NCI-H69 (cell line): ENCODE data around the gene SBF2.
"Not testable (repeated sequence)": the region's sequence is repeated elsewhere in the genome, so short reads cannot be mapped to it uniquely, and the experiment has no call there.

ENCODE experiments used
- DNase-seq: peaks from one replicate; lab custom pipeline; 2025; lab: John Stamatoyannopoulos, UW

The SBF2 gene

DNA sequence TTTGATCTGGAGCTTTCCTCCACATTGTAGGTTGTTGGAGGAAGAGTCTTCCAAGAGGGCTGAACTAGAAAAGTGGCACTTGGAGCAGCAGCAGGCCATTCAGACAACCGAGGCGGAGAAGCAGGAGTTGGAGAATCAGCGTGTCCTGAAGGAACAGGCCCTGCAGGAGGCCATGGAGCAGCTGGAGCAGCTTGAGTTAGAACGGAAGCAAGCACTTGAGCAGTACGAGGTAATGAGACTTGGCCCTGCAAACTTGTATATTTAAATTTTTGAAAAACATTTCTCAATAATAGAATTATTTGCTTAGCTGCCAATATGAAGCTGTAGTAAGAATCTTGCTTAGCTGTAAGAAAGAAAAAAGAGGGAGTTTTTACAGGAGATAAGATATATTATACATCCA, 546.2 kb downstream of the SBF2 start:
- no peak for DNase-seq

GRCh38 chr11:9747229-9747628, 546.8 kb downstream of the SBF2 start:
- DNase-seq = no peak

GRCh38 chr11:9745411-9746211, 548.4 kb downstream of the SBF2 start:
- DNase-seq = no peak

- DNase-seq = not testable (repeated sequence)
Measured at GRCh38 chr11:9743512-9743911, 550.5 kb downstream of the SBF2 start.

DNA sequence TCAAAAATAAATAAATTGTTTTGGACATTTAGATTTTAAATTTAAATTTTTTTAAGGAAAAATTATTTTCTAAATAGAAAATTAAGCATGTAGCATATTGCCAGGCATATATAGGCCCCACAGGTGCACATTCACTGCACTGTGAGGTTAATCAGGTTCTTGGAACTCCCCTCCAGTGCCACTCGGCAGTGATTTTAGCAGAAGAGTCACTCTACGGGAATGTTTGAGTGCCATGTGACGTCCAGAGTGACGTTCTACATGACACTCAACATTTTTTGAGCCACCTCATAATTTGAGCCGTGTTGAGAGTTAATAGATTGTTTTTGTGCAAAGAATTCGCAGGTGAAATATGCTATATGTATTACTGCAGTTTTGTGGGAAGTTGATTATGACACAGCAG, 552.8 kb downstream of the SBF2 start:
- no peak for DNase-seq

DNA sequence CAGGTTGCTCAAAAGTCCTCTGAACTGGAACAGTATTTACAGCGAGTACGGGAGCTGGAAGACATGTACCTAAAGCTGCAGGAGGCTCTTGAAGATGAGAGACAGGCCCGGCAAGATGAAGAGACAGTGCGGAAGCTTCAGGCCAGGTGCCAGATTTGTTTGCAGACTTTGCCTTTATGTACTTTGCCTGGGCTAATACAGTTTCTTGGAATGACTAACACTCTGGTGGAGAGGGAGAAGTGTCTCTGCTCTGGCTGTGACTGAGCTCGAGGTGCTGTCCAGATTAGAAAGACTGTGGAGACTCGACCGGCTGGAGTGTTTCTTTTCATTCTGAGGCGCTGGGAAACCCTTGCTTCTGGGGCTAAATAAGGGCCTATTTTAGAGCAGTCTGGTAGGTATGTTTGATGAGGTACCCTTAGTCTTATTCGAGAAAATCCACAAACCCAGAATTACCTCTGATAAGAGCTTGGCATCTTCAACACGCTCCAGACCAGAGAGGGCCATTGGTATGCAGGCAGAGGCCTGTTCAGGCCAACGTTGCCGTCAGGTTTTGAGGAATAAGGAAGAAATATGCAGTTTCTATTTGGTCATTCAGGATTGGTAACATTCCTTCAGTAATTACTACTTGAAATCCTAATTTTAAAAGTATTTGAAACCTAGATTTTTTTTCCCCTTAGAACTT, 553.7 kb downstream of the SBF2 start:
- no peak for DNase-seq

- DNase-seq = no peak
Measured at GRCh38 chr11:9739123-9739900, 554.7 kb downstream of the SBF2 start.

DNA sequence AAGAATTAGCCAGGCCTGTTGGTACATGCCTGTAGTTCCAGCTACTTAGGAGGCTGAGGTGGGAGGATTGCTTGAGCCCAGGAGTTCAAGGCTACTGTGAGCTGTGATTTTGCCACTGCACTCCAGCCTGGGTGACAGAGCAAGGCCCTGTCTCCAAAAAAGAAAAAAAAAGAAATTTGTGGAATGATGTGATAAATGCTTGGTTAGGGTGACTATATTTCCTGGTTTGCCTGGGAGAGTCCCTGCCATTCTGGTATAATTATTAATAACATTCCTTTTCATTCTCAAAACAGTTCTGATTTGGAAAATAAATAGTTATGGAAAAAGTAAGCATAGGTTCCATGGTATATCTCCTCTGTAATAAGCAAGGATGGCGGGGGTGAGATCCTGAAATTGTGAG, 555.3 kb downstream of the SBF2 start:
- no peak for DNase-seq

DNA sequence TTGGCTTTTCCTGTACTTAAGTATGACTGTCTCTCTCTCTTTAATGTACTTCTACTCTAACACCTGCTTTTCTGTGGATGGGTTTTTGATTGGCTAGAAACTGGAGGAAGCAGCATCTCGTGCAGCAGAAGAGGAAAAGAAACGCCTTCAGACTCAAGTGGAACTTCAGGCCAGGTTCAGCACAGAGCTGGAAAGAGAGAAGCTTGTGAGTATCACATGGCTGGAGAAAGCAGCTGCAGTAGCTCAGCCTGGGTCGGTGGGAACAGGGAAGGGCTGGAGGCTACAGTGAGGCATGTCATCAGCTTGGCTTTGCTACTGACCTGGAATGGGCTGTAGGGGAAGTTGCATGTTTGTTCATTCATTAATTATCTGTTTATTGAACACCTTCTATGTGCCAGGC, 555.9 kb downstream of the SBF2 start:
- peak; percentile 27 for DNase-seq

DNA sequence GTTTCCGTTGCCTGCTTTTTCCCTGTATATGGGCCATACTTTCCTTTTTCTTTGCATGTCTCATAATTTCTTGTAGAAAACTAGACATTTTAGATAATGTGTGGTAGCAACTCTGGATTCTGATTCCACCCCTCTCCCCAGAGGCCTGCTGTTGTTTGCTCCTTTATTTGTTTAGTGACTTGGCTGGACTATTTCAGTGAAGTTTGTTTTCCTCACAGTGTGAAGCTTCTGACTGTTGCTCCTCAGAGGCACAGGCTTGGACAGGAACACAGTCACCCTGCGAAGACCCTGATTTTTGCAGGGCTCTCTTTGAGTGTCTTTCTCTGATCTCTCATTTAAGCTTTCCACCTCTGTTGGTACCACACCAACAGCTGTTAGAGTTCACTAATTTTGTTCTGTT, 557.7 kb downstream of the SBF2 start:
- no peak for DNase-seq

DNA sequence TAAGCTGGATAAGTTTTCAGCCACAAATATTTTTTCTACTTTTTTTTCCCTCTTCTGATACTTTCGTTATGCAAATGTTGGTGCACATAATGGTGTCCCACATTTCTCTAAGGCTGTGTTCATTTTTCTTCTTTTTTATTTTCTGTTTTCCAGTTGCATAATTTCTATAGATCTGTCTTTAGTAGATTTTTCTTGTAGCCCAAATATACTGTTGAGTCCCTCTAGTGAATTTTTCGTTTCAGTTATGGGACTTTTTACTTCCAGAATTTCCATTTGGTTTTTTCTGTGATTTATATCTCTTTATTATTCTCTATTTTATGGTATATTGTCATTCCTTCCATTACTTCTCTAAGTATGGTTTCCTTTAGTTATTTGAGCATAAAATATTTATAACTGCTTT, 558.1 kb downstream of the SBF2 start:
- DNase-seq = no peak

- no peak for DNase-seq
Measured at GRCh38 chr11:9735236-9735635, 558.8 kb downstream of the SBF2 start.

GRCh38 chr11:9733212-9733611, 560.8 kb downstream of the SBF2 start:
- DNase-seq = no peak

DNA sequence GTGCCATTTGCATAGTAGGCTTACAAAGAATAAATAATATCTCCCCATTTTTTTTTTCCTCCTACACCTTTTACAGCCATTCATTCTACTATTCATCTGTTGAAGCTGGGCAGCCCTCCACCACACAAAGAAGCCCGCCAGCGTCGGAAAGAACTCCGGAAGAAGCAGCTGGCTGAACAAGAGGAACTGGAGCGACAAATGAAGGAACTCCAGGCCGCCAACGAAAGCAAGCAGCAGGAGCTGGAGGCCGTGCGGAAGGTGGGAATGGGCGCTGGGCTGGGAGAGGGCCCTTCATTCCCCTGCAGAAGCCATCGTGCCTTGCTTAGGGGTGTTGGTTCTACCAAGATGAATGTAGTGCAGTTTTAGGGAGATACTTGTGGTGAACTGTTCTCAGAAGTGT, 561.6 kb downstream of the SBF2 start:
- DNase-seq = no peak

DNA sequence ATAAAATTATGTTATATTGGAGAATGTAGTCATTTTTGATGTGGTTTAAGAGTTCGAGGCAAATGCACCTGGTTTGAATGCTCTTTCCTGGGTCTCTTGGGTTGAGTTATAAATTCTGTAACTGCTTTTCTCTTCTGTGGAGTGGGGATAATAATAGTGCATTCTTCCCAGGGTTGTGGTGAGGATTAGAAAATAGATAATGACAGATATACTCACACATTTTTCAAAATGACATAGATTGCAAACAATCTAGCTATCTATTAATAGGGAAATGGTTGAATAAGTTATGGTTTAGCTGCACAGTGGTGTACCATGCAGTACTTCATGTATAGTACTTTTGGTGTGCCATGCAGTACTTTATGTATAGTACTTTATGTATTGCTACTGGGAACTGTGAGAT, 562.8 kb downstream of the SBF2 start:
- DNase-seq = no peak
